Measurements from ENCODE around the gene CPN2. TPM values are rescaled to one million over a fixed set of nuclear protein-coding genes. Genes with fewer than 3 reads are reported as not detected.

The CPN2 gene
- total RNA-seq, 4 donors from 2014 or later = 0.10 TPM; not detected in 3

GRCh38 chr3:194318511-194319161 is 32.5 kb downstream of the CPN2 start:
- no peak for TF ChIP-seq POLR2A (IDR thresholded peaks at IDR 0.05)
- TF ChIP-seq CTCF (IDR thresholded peaks at IDR 0.05) = no peak

GRCh38 chr3:194316918-194317317 is 34.2 kb downstream of the CPN2 start:
- intact Hi-C loops (cut with DNase I; ENCODE audit: low total_unique reads) = loop anchor here (5.0 to 10.0 kb wide), 3 partner anchors 182 to 652 kb away; partner anchors contain the start of gene HES1
- no peak for TF ChIP-seq CTCF (IDR thresholded peaks at IDR 0.05)
- TF ChIP-seq POLR2A (IDR thresholded peaks at IDR 0.05) = no peak
- 93 to 94% methylated on average over 6 of the region's 6 CpGs for WGBS, 2 donors
- no peak overlapping the region for H3K4me3 ChIP-seq (ENCODE audit: low read depth, poor library complexity, severe bottlenecking)
- no peak for DNase-seq (ENCODE audit: low spot score in 2 of 2)

More at GRCh38 chr3:194318511-194319161, 32.5 kb downstream of the CPN2 start:
- no peak for DNase-seq (ENCODE audit: low spot score in 2 of 2)
- H3K4me3 ChIP-seq (ENCODE audit: low read depth, poor library complexity, severe bottlenecking) = no peak overlapping the region
- intact Hi-C loops (cut with DNase I; ENCODE audit: low total_unique reads) = loop anchor here (5.0 to 10.0 kb wide), 3 partner anchors 184 to 654 kb away; partner anchors contain the start of gene HES1
- WGBS, 2 donors = 74 to 90% methylated on average over 3 of the region's 3 CpGs

GRCh38 chr3:194315965-194316361 is 35.2 kb downstream of the CPN2 start:
- intact Hi-C loops (cut with DNase I; ENCODE audit: low total_unique reads) = loop anchor here (5.0 to 10.0 kb wide), 3 partner anchors 181 to 651 kb away; partner anchors contain the start of gene HES1
- no peak for DNase-seq (ENCODE audit: low spot score in 2 of 2)
- H3K4me3 ChIP-seq (ENCODE audit: low read depth, poor library complexity, severe bottlenecking) = no peak overlapping the region
- WGBS, 2 donors = 13 to 14% methylated on average over 16 to 17 of the region's 17 CpGs
- no peak for TF ChIP-seq CTCF (IDR thresholded peaks at IDR 0.05)
- TF ChIP-seq POLR2A (IDR thresholded peaks at IDR 0.05) = no peak

- peak; percentile 67 to 97 for DNase-seq (ENCODE audit: low spot score in 2 of 2)
- TF ChIP-seq POLR2A (IDR thresholded peaks at IDR 0.05) (no peak), CTCF (IDR thresholded peaks at IDR 0.05) (peak in 1 of 3 donors; percentile 67)
- WGBS, 2 donors = 1 to 2% methylated on average over 32 to 53 of the region's 54 CpGs
- peak overlapping the region; percentile 21 for H3K4me3 ChIP-seq (ENCODE audit: low read depth, poor library complexity, severe bottlenecking)
- intact Hi-C loops (cut with DNase I; ENCODE audit: low total_unique reads) = loop anchor here (5.0 to 10.0 kb wide), 3 partner anchors 181 to 651 kb away; partner anchors contain the start of gene HES1
These were observed 35.8 kb downstream of the CPN2 start for GRCh38 chr3:194315088-194315964.

- H3K4me3 ChIP-seq (ENCODE audit: low read depth, poor library complexity, severe bottlenecking) = no peak overlapping the region
- DNase-seq (ENCODE audit: low spot score in 2 of 2) = no peak
- no peak for TF ChIP-seq CTCF (IDR thresholded peaks at IDR 0.05)
- no peak for TF ChIP-seq POLR2A (IDR thresholded peaks at IDR 0.05)
- 54 to 57% methylated on average over 13 of the region's 13 CpGs for WGBS, 2 donors
- intact Hi-C loops (cut with DNase I; ENCODE audit: low total_unique reads) = loop anchor here (5.0 to 10.0 kb wide), 3 partner anchors 180 to 650 kb away; partner anchors contain the start of gene HES1
These were observed 36.6 kb downstream of the CPN2 start for GRCh38 chr3:194314388-194315068.

Data from lower leg skin (tissue), 4 donors.